ENCODE data around the gene RIPOR2.

- TF ChIP-seq CTCF (IDR thresholded peaks at IDR 0.05; ENCODE audit: low read depth, low read length) (no peak), POLR2A (IDR thresholded peaks at IDR 0.05; ENCODE audit: extremely low read depth, insufficient read length) (no peak), MYC (IDR thresholded peaks at IDR 0.05; ENCODE audit: low read depth, low read length) (no peak)
- TF ChIP-seq, protein P1, sequence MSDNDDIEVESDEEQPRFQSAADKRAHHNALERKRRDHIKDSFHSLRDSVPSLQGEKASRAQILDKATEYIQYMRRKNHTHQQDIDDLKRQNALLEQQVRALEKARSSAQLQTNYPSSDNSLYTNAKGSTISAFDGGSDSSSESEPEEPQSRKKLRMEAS (IDR thresholded peaks at IDR 0.05; ENCODE audit: low read depth, low read length), result no peak
These were observed 38.6 kb downstream of the RIPOR2 start for GRCh38 chr6:24897186-24897585.
